Ishikawa (cell line): ENCODE measurements around the gene CYP1B1.

Experiments used
- CEBPB ChIP-seq: IDR thresholded peaks from 2 replicates; pipeline ENCODE4 v1.6.1; 2012
- CREB1 ChIP-seq: IDR thresholded peaks from 2 replicates; pipeline ENCODE4 v1.6.1; 2012; ENCODE audit warnings: low read depth
- EGR1 ChIP-seq: IDR thresholded peaks from 2 replicates; pipeline ENCODE4 v1.6.1; 2012
- EP300 ChIP-seq: IDR thresholded peaks from 2 replicates; pipeline ENCODE4 v1.6.1; 2012; ENCODE audit warnings: borderline replicate concordance
- FOXM1 ChIP-seq: IDR thresholded peaks from 2 replicates; pipeline ENCODE4 v1.6.1; 2012; ENCODE audit warnings: low read depth, borderline replicate concordance
- NFIC ChIP-seq: IDR thresholded peaks from 2 replicates; pipeline ENCODE4 v1.6.1; 2012
- RAD21 ChIP-seq: IDR thresholded peaks from 2 replicates; pipeline ENCODE4 v1.6.1; 2012; ENCODE audit warnings: low read depth
- REST ChIP-seq: IDR thresholded peaks from 2 replicates; pipeline ENCODE4 v1.6.1; 2012; ENCODE audit warnings: low read depth, mild to moderate bottlenecking
- TAF1 ChIP-seq: IDR thresholded peaks from 2 replicates; pipeline ENCODE4 v1.6.1; 2012; ENCODE audit warnings: low read depth, mild to moderate bottlenecking
- TCF12 ChIP-seq: IDR thresholded peaks from 2 replicates; pipeline ENCODE4 v1.6.1; 2012; ENCODE audit warnings: low read depth
- TEAD4 ChIP-seq: IDR thresholded peaks from 2 replicates; pipeline ENCODE4 v1.6.1; 2012
- YY1 ChIP-seq: IDR thresholded peaks from 2 replicates; pipeline ENCODE4 v1.6.1; 2012; ENCODE audit warnings: low read depth
- ZBTB7A ChIP-seq: IDR thresholded peaks from 2 replicates; pipeline ENCODE4 v1.6.1; 2012; ENCODE audit warnings: low read depth
- TF ChIP-seq, protein P1 (sequence below): IDR thresholded peaks from 2 replicates; pipeline ENCODE4 v1.6.1; 2012
- TF ChIP-seq, protein P2 (sequence below): IDR thresholded peaks from 2 replicates; pipeline ENCODE4 v1.6.1; 2012

The CYP1B1 gene

DNA sequence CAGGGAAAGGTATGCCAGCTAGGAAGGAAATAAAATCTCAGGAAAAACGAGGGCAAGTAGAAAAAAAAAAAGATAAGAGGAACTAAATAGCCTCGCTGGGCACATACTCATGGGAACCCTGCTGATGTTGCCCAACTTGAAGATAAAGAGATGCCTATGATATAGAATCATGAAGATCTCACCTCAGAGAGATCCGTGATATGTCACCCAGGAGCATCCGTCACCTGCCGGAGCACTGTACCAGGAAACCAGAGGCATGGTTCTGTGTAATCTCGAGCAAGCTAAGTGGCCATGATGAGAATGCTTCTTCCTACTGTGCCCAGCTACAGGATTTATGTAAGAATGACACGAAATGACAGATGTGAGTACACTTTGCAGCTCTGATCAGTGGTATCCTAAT, 40.0 kb downstream of the CYP1B1 start:
- TF ChIP-seq NFIC (no peak), CEBPB (no peak), EGR1 (no peak), RAD21 (no peak), TAF1 (no peak), TEAD4 (no peak), FOXM1 (no peak), ZBTB7A (no peak), REST (no peak), CREB1 (no peak), EP300 (no peak), TCF12 (no peak), YY1 (no peak)
- TF ChIP-seq, protein P1, sequence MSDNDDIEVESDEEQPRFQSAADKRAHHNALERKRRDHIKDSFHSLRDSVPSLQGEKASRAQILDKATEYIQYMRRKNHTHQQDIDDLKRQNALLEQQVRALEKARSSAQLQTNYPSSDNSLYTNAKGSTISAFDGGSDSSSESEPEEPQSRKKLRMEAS, result no peak
- TF ChIP-seq, protein P2, sequence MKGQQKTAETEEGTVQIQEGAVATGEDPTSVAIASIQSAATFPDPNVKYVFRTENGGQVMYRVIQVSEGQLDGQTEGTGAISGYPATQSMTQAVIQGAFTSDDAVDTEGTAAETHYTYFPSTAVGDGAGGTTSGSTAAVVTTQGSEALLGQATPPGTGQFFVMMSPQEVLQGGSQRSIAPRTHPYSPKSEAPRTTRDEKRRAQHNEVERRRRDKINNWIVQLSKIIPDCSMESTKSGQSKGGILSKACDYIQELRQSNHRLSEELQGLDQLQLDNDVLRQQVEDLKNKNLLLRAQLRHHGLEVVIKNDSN, result no peak

GRCh38 chr2:38033646-38034045, 42.3 kb downstream of the CYP1B1 start:
- TF ChIP-seq TAF1 (no peak), EP300 (no peak), NFIC (no peak), TCF12 (no peak), TEAD4 (no peak), EGR1 (no peak), FOXM1 (no peak), YY1 (no peak), RAD21 (no peak), CEBPB (no peak), CREB1 (no peak), REST (no peak), ZBTB7A (no peak)
- TF ChIP-seq, protein P1, result no peak
- TF ChIP-seq, protein P2, result no peak

DNA sequence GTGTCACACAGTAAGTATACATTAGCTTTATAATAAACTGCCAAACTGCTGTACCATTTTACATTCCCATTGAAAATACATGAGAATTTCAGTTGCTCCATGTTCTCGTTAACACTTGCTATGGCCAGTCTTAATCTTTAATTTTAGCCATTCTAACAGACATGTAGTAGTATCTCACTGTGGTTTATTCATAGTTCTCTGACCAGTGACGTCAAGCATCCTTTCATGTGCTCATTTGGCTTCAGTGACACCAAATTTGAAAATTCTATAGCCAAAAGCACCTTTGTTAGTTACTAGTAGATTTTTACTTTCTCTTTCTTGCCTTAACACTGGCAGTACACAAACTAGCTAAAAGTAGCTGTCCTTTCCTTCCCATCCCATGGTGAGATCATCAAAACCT, 43.0 kb downstream of the CYP1B1 start:
- TF ChIP-seq FOXM1 (no peak), NFIC (no peak), CEBPB (no peak), TAF1 (no peak), EGR1 (no peak), EP300 (no peak), REST (no peak), RAD21 (no peak), TEAD4 (no peak), YY1 (no peak), TCF12 (no peak), CREB1 (no peak), ZBTB7A (no peak)
- TF ChIP-seq, protein P2, result no peak
- TF ChIP-seq, protein P1, result no peak
